K562 (cell line): ENCODE data around the gene DCTN2. TPM values are rescaled to one million over a fixed set of nuclear protein-coding genes. Genes with fewer than 3 reads are reported as not detected.

Source experiments
- ATF1 ChIP-seq, 2 experiments: fragments of 450-650 bp in 1 of 2; IDR thresholded peaks; 2 replicates each; pipeline ENCODE4 v1.6.1; 2016; ENCODE audit warnings: missing compliant biosample characterization in 1 of 2, missing genetic modification characterization in 1 of 2
- C11orf30 ChIP-seq: fragments of 450-650 bp; IDR thresholded peaks from 2 replicates; pipeline ENCODE4 v1.6.1; 2016; ENCODE audit warnings: low read depth, mild to moderate bottlenecking
- CREB5 ChIP-seq: fragments of 250-450 bp; sonication (Bioruptor Pico); IDR thresholded peaks from 2 replicates; pipeline ENCODE4 v1.5.0; 2020; ENCODE audit warnings: mild to moderate bottlenecking
- FOSL1 ChIP-seq: fragments of 200-800 bp; sonication (Bioruptor generic); conservative IDR thresholded peaks from 2 replicates; pipeline ENCODE4 v1.6.1; 2016; ENCODE audit warnings: missing genetic modification characterization, missing compliant biosample characterization
- FOXM1 ChIP-seq, 2 experiments: fragments of 450-650 bp in 1 of 2; sonication (generic) in 1 of 2; formaldehyde crosslinking in 1 of 2; IDR thresholded peaks; 2 replicates each; pipeline versions ENCODE4 v1.6.1 to v1.9.0; 2017 to 2022; ENCODE audit warnings: low read depth in 2 of 2, mild to moderate bottlenecking in 2 of 2, missing genetic modification reagents in 1 of 2, moderate library complexity in 1 of 2
- HEY1 ChIP-seq: fragments of 250-450 bp; sonication (Bioruptor Pico); IDR thresholded peaks from 2 replicates; pipeline ENCODE4 v1.5.0; 2020; ENCODE audit warnings: mild to moderate bottlenecking, moderate library complexity, borderline replicate concordance
- KDM4B ChIP-seq, 2 experiments: fragments of 450-650 bp in 1 of 2; sonication (generic) in 1 of 2; IDR thresholded peaks; 2 replicates each; pipeline ENCODE4 v1.6.1; 2016 to 2017; ENCODE audit warnings: borderline replicate concordance in 2 of 2, antibody characterized with exemption in 1 of 2, low read depth in 1 of 2, mild to moderate bottlenecking in 1 of 2
- L3MBTL2 ChIP-seq: fragments of 450-650 bp; IDR thresholded peaks from 2 replicates; pipeline ENCODE4 v1.6.1; 2016; ENCODE audit warnings: mild to moderate bottlenecking, moderate library complexity
- MYNN ChIP-seq, 2 experiments: sonication (generic); formaldehyde crosslinking in 1 of 2; IDR thresholded peaks; 2 replicates each; pipeline versions ENCODE4 v1.5.0 to v1.6.1; 2016 to 2020; ENCODE audit warnings: antibody characterized with exemption in 1 of 2, missing genetic modification reagents in 1 of 2
- NCOA4 ChIP-seq: fragments of 450-650 bp; IDR thresholded peaks from 2 replicates; pipeline ENCODE4 v1.6.1; 2018; ENCODE audit warnings: mild to moderate bottlenecking; ENCODE audit not compliant: partially characterized antibody
- NCOA6 ChIP-seq: fragments of 450-650 bp; IDR thresholded peaks from 2 replicates; pipeline ENCODE4 v1.6.1; 2017; ENCODE audit warnings: mild to moderate bottlenecking
- PRMT5 ChIP-seq: sonication (generic); formaldehyde crosslinking; IDR thresholded peaks from 2 replicates; pipeline ENCODE4 v1.5.0; 2020; ENCODE audit warnings: missing genetic modification reagents
- SMARCE1 ChIP-seq: fragments of 450-650 bp; IDR thresholded peaks from 2 replicates; pipeline ENCODE4 v1.7.1; 2016; ENCODE audit warnings: mild to moderate bottlenecking
- TAF1 ChIP-seq: IDR thresholded peaks from 2 replicates; pipeline ENCODE4 v1.6.1; 2011; ENCODE audit warnings: mild to moderate bottlenecking, low read length, moderate library complexity; ENCODE audit not compliant: insufficient read depth, control insufficient read depth, severe bottlenecking; ENCODE audit errors: extremely low read depth
- YBX1 ChIP-seq: fragments of 450-650 bp; IDR thresholded peaks from 2 replicates; pipeline ENCODE4 v1.7.1; 2016; ENCODE audit warnings: mild to moderate bottlenecking
- ZBTB17 ChIP-seq: fragments of 450-650 bp; formaldehyde crosslinking; IDR thresholded peaks from 2 replicates; pipeline ENCODE4 v1.4.0; 2020; ENCODE audit warnings: mild to moderate bottlenecking
- ZKSCAN1 ChIP-seq: fragments of 150-350 bp; IDR thresholded peaks from 2 replicates; pipeline ENCODE4 v1.6.1; 2016; ENCODE audit warnings: low read depth, low read length
- ZKSCAN8 ChIP-seq: fragments of 200-800 bp; sonication (Bioruptor generic); IDR thresholded peaks from 2 replicates; pipeline ENCODE4 v1.6.1; 2016; ENCODE audit warnings: missing genetic modification characterization, missing compliant biosample characterization
- ZNF12 ChIP-seq: sonication (generic); formaldehyde crosslinking; IDR thresholded peaks from 2 replicates; pipeline ENCODE4 v1.4.0; 2020; ENCODE audit warnings: mild to moderate bottlenecking, missing genetic modification reagents
- ZNF133 ChIP-seq: fragments of 250-450 bp; sonication (Bioruptor Pico); IDR thresholded peaks from 2 replicates; pipeline ENCODE4 v1.4.0; 2020; ENCODE audit warnings: mild to moderate bottlenecking
- ZNF165 ChIP-seq: fragments of 250-450 bp; sonication (Bioruptor Pico); IDR thresholded peaks from 2 replicates; pipeline ENCODE4 v1.4.0; 2020; ENCODE audit warnings: borderline replicate concordance
- ZNF253 ChIP-seq: fragments of 250-450 bp; sonication (Bioruptor Pico); conservative IDR thresholded peaks from 2 replicates; pipeline ENCODE4 v1.6.1; 2021; ENCODE audit warnings: mild to moderate bottlenecking
- ZNF311 ChIP-seq: fragments of 250-450 bp; sonication (Bioruptor Pico); IDR thresholded peaks from 2 replicates; pipeline ENCODE4 v1.4.0; 2020; ENCODE audit warnings: mild to moderate bottlenecking, moderate library complexity
- ZNF347 ChIP-seq: fragments of 450-650 bp; formaldehyde crosslinking; IDR thresholded peaks from 2 replicates; pipeline ENCODE4 v1.4.0; 2020; ENCODE audit warnings: low read depth, mild to moderate bottlenecking, moderate library complexity
- polyA plus RNA-seq, 8 experiments: library from polyadenylated mRNA; depleted of rRNA in 4 of 8; stranded (reverse) in 5 of 8; unstranded in 3 of 8; fragments of >200 nt; fragmentation: Nextera tagmentation in 2 of 8; fragmentation: Illumina TruSeq in 1 of 8; extraction: Ambion mirVana in 2 of 8; extraction: Trizol in 1 of 8; gene quantifications; 2 replicates each; pipeline versions ENCODE4 v1.2.1 to v1.2.3, GENCODE V29; 2011 to 2014; ENCODE audit warnings: inconsistent platforms in 1 of 8, missing spikeins in 1 of 8
- total RNA-seq, 7 experiments: library from RNA; depleted of rRNA in 6 of 7; stranded (reverse); fragments of >200 nt in 6 of 7; fragmentation: Illumina TruSeq in 2 of 7; extraction: Trizol in 2 of 7; gene quantifications; 2 replicates each; pipeline versions ENCODE4 v1.2.1 to v1.2.3, GENCODE V29; 2011 to 2021; ENCODE audit warnings: low replicate concordance in 1 of 7
- TF ChIP-seq, protein P1 (sequence below): fragments of 450-650 bp; IDR thresholded peaks from one replicate; pipeline ENCODE4 v1.6.1; 2018; ENCODE audit warnings: mild to moderate bottlenecking, moderate library complexity; ENCODE audit not compliant: partially characterized antibody

DCTN2 gene
- total and polyA plus RNA-seq, 9 of the 15 experiments (the other 6 are each of a cell fraction or from before 2014, with no cell fraction given): 43.6 to 270 (median 125) TPM

- TF ChIP-seq L3MBTL2 (no peak), PRMT5 (CRISPR knock-in tag) (no peak), HEY1 (CRISPR knock-in tag) (no peak), ZNF12 (no peak), YBX1 (no peak), SMARCE1 (0 out of 2 replicates have a peak, but pooled peaks have one; percentile 39), NCOA4 (no peak), FOSL1 (tag) (peak; percentile 66), ZNF347 (no peak), MYNN (IDR thresholded peaks at IDR 0.05) (no peak), MYNN (CRISPR knock-in tag; IDR thresholded peaks at IDR 0.05) (no peak), ZNF311 (no peak), ZNF165 (CRISPR knock-in tag) (no peak), ZKSCAN8 (no peak), ATF1 (CRISPR knock-in tag; IDR thresholded peaks at IDR 0.05) (no peak), ATF1 (tag; IDR thresholded peaks at IDR 0.05) (no peak), KDM4B (IDR thresholded peaks at IDR 0.05; ENCODE audit: borderline replicate concordance in 2 of 2, low read depth in 1 of 2) (no peak), ZKSCAN1 (no peak), FOXM1 (IDR thresholded peaks at IDR 0.05; ENCODE audit: low read depth) (no peak), FOXM1 (CRISPR knock-in tag; IDR thresholded peaks at IDR 0.05; ENCODE audit: low read depth) (0 out of 2 replicates have a peak, but pooled peaks have one; percentile 19), TAF1 (peak; percentile 38), ZNF133 (no peak), C11orf30 (peak; percentile 24; the same call in 1 of the 2 replicates), CREB5 (CRISPR knock-in tag) (no peak), ZNF253 (no peak), ZBTB17 (no peak), NCOA6 (no peak)
- TF ChIP-seq, protein P1, sequence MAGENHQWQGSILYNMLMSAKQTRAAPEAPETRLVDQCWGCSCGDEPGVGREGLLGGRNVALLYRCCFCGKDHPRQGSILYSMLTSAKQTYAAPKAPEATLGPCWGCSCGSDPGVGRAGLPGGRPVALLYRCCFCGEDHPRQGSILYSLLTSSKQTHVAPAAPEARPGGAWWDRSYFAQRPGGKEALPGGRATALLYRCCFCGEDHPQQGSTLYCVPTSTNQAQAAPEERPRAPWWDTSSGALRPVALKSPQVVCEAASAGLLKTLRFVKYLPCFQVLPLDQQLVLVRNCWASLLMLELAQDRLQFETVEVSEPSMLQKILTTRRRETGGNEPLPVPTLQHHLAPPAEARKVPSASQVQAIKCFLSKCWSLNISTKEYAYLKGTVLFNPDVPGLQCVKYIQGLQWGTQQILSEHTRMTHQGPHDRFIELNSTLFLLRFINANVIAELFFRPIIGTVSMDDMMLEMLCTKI: no peak
Measured at GRCh38 chr12:57545809-57546437, 1.1 kb downstream of the DCTN2 start (continued).
